Mononuclear cell (primary cell): ENCODE data around the gene VSTM2B. TPM values are rescaled to one million over a fixed set of nuclear protein-coding genes. Genes with fewer than 3 reads are reported as not detected.
"Not testable (repeated sequence)": the region's sequence is repeated elsewhere in the genome, so short reads cannot be mapped to it uniquely, and the experiment has no call there.

Experiments used
- H3K27me3 ChIP-seq: 2 replicates; pipeline ENCODE4 v1.6.0; 2011; ENCODE audit warnings: low read length, control low read depth; ENCODE audit not compliant: insufficient read depth
- H3K4me1 ChIP-seq: 2 replicates; pipeline ENCODE4 v1.5.1; 2011; ENCODE audit warnings: mild to moderate bottlenecking, low read length, control low read depth; ENCODE audit not compliant: insufficient read depth
- H3K4me3 ChIP-seq: 2 replicates; pipeline ENCODE4 v1.5.1; 2011; ENCODE audit warnings: mild to moderate bottlenecking, low read length, moderate library complexity
- H3K9me3 ChIP-seq: 2 replicates; pipeline ENCODE4 v1.5.1; 2011; ENCODE audit warnings: low read depth, mild to moderate bottlenecking, control low read depth, low read length
- total RNA-seq: library from RNA; depleted of rRNA; stranded (reverse); fragments of >200 nt; gene quantifications from one replicate; pipeline ENCODE4 v1.2.3, GENCODE V29; 2012

VSTM2B gene
- total RNA-seq, 1 donor, result not detected

DNA sequence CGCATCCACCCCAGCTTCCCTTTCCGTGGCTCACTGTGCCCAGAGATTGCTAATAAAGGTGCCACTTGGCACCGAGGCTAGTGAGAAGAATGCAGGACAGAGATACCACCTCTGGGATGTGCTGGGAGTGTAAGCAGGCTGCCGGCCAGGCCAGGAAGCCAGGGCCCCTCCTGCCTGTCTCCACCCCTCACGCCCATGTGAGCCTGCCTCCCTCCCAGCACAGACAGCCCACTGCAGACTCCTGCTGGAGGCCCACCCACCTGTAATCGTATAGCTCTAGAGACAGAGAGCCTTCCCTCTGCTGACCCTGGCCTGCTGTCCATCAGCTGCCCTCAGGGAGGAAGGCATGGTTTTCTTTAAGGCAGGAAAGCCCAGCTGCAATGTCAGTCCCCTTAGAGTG lies 13.9 kb downstream of the VSTM2B start:
- Histone ChIP-seq H3K4me1 (no peaks in the 10 kb centered on the region), H3K4me3 (no peak overlapping the region), H3K27me3 (no peaks in the 10 kb centered on the region), H3K9me3 (no peaks in the 10 kb centered on the region)

DNA sequence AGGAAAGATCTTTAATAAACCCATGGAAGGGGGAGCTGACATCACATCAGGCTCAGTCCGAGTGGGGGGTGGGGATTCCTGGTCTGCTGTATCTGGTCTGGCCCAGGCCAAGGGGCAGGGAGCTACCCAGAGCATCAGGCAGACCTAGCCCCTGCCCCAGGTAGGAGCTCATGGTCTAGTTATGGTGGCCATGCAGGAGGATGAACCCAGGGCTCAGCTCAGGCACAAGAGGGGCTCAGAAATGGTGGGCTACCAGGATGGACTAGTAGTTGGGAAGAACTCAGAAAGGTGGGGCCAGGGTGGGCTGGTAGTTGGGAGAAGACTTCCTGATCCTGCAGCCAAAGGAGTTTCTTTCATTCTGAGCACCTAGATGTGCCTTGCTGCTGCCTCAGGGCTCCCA lies 14.3 kb downstream of the VSTM2B start:
- H3K27me3 ChIP-seq, result no peaks in the 10 kb centered on the region
- H3K9me3 ChIP-seq, result no peaks in the 10 kb centered on the region
- no peak overlapping the region for H3K4me3 ChIP-seq

DNA sequence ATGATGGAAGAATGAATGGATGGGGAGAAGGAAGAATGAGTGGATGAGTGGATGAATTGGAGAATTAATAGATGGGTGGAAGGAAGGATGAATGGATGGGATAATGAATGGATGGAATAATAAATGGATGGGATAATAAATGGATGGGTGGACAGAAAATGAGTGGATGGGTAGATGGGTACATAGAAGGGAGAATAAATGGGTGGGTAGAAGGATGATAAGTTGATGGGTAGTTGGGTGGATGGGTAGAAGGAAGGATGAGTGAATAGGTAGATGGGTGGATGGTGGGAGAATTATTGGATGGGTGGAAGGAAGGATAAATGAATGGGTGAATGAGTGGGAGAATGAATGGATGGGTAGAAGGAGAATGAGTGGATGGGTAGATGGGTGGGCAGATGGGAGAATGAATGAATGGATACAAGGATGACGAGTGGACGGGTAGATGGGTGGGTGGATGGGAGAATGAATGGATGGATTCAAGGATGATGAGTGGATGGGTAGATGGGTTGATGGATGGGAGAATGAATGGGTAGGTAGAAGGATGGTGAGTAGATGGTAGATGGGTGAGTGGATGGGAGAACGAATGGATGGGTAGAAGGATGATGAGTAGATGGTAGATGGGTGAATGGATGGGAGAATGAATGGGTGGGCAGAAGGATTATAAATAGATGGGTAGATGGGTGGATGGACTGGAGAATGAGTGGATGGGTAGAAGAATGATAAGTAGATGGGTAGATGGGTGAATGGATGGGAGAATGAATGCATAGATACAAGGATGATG lies 15.9 kb downstream of the VSTM2B start:
- Histone ChIP-seq H3K4me1 (no peaks in the 10 kb centered on the region), H3K9me3 (no peaks in the 10 kb centered on the region), H3K4me3 (no peak overlapping the region), H3K27me3 (no peaks in the 10 kb centered on the region)

More for the DNA sequence above, 14.3 kb downstream of the VSTM2B start:
- no peaks in the 10 kb centered on the region for H3K4me1 ChIP-seq

DNA sequence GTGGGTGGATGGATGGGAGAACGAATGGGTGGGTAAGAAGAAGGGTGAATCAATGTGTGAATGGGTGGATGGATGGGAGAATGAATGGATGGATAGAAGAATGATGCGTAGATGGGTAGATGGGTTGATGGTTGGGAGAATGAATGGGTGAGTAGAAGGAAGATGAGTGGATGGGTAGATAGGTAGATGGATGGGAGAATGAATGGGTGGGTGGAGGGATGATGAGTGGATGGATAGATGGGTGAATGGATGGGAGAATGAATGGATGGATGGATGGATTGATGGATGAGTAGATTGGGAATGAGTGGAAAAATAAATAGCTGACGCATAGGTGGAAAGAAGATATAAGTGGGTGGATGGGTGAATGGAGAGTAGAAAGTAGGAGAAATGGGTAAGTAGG lies 16.5 kb downstream of the VSTM2B start:
- H3K9me3 ChIP-seq, result no peaks in the 10 kb centered on the region
- no peak overlapping the region for H3K4me3 ChIP-seq
- H3K4me1 ChIP-seq, result no peaks in the 10 kb centered on the region
- H3K27me3 ChIP-seq, result no peaks in the 10 kb centered on the region

DNA sequence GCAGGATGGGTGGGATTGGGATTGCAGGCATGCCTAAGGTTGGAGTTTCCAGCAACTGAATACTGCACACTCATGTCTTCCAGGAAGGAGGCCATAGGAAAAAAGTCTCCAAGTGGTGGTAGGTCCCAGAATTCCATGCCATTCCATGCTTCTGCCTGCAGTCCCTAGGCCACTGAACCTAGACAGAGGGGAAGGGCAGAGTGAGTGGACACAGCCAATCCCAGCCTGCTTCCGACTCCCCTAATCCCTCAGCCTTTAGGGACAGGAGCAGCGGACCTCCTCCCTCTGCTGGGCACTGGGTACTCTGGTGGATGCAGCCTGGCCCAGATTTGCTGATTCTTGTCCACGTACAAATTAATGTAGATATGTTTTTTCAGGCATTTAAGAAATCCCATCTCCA lies 17.0 kb downstream of the VSTM2B start:
- H3K27me3 ChIP-seq, result no peaks in the 10 kb centered on the region
- H3K9me3 ChIP-seq, result no peaks in the 10 kb centered on the region
- no peak overlapping the region for H3K4me3 ChIP-seq
- no peaks in the 10 kb centered on the region for H3K4me1 ChIP-seq

DNA sequence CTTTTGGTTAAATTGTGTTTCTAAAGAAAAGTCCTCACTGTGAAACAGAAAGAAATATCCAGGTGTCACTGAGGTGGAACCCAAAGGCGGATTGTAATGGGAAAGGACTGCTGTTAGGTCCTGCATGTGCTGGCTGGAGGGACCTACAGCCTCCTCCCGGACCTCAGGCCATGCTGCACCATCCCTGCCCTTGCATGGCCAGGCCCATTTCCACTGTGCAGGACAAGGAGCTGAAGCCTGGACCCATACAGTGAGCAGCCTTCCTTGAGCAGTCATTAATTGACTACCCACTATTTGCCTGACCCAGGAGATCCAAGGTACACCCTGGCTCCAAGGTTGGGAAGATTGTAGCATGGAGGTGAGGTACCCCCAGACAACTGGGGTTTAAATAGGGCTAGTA lies 17.6 kb downstream of the VSTM2B start:
- no peaks in the 10 kb centered on the region for H3K27me3 ChIP-seq
- H3K9me3 ChIP-seq, result no peaks in the 10 kb centered on the region
- no peak overlapping the region for H3K4me3 ChIP-seq
- H3K4me1 ChIP-seq, result no peaks in the 10 kb centered on the region

DNA sequence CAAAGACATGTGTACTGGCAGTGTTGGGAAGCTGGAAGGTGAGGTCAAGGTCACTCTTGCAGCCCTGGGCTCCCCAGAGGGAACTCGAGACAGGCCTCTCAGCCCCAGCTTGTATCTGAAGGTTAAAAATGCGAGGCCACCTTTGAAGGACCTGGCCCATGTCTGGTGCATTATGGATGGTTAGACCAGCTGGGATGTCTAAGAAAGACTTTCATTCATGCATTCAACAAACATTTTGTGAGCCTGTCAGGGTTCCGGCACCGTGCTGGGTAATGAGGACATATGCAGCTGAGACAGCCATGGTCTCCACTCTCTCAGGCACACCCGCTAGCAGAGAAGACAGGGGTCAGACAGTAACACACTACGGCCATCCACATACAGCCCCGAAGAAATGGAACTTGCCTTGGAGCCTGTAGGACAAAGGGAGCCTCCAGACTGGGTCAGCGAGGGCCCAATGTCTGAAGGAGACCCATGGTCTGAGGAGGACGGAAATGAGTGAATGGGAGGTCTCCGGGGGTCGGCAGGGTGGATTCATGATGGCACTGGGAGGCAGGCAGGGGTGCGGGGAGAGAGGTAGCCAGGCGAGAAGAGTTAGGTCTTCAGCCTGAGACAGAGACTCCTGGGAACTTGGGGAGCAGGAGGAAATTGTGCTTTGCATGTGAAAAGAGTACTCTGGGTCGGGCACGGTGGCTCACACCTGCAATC lies 19.0 kb downstream of the VSTM2B start:
- Histone ChIP-seq H3K4me3 (no peak overlapping the region), H3K27me3 (no peaks in the 10 kb centered on the region), H3K4me1 (no peaks in the 10 kb centered on the region), H3K9me3 (no peaks in the 10 kb centered on the region)

DNA sequence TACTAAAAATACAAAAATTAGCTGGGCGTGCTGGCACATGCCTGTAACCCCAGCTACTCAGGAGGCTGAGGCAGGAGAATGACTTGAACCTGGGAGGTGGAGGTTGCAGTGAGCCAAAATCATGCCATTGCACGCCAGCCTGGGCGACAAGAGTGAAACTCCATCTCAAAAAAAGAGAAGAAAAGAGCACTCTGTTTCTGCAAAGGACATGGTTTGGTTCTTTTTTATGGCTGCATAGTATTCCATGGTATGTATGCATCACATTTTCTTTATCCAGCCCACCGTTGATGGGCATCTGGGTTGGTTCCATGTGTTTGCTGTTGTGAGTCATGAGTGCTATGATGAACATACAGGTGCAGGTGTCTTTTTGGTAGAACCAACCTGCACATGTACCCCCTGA lies 19.7 kb downstream of the VSTM2B start:
- not testable (repeated sequence) for H3K4me1 ChIP-seq, H3K4me3 ChIP-seq, H3K9me3 ChIP-seq, H3K27me3 ChIP-seq

DNA sequence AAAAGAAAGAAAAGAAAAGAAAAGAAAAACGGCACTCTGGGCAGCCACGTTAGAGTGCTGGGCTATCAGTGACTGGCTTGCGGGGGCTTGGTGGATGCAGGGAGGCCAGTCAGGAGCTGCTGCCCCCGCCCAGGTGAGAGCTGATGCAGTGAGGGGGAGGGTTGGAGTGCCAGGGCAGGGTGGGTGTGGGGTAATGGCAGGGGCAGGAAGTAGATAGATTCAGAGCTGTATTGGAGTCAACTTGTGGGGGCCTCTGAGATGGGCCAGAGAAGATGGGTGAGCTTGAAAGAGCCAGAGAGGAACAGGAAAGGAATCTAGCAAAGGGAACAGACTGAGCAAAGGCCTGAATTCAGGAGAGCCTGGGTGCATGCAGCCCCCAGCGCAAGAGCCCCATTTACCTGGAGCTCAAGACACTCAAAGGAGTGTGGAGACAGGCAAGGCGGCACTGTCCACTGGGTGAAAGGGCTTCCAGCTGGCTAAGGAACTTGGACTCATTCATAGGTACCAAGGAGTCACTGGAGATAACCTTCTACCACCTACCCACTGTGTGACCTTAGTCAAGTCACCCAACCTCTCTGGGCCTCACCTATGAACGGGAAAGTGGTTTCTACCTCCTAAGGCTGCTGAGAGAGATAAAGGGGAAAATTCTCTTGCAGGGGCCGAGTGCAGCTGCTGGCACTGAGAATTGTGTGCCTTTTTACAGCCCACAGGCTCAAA lies 20.2 kb downstream of the VSTM2B start:
- Histone ChIP-seq H3K9me3 (no peaks in the 10 kb centered on the region), H3K27me3 (no peaks in the 10 kb centered on the region)

DNA sequence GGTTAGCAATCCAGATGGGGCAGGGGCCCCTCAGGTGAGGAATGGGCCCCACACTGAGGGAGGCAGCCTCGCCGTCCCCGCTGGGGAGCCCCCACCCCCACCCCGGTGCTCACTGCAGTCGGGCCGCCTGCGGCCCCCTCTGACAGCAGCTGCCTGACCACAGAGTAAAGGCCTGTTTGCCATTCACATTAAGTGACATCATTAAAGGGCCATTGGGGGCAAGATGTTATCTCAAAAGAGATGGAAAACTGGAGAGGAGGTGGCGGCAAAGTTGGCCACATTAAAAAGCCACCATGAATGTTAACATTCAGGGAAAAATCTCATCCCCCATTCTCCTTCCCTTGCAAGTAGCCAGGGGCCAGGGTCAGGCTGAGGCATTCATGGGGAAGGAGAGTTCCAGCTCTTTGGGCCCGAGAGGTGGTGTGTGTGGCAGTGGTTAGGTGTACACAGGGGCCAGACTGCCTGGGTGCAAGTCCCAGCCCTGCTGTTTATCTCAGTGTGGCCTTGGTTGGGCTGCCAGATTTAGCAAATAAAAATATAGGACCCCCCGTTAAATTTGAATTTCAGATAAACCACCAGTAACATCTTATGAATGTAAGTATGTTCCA lies 20.9 kb downstream of the VSTM2B start:
- H3K4me1 ChIP-seq, result no peaks in the 10 kb centered on the region
- H3K4me3 ChIP-seq, result no peak overlapping the region
- H3K27me3 ChIP-seq, result no peaks in the 10 kb centered on the region
- no peaks in the 10 kb centered on the region for H3K9me3 ChIP-seq

More for the DNA sequence above, 20.2 kb downstream of the VSTM2B start:
- H3K4me3 ChIP-seq, result no peak overlapping the region
- no peaks in the 10 kb centered on the region for H3K4me1 ChIP-seq

DNA sequence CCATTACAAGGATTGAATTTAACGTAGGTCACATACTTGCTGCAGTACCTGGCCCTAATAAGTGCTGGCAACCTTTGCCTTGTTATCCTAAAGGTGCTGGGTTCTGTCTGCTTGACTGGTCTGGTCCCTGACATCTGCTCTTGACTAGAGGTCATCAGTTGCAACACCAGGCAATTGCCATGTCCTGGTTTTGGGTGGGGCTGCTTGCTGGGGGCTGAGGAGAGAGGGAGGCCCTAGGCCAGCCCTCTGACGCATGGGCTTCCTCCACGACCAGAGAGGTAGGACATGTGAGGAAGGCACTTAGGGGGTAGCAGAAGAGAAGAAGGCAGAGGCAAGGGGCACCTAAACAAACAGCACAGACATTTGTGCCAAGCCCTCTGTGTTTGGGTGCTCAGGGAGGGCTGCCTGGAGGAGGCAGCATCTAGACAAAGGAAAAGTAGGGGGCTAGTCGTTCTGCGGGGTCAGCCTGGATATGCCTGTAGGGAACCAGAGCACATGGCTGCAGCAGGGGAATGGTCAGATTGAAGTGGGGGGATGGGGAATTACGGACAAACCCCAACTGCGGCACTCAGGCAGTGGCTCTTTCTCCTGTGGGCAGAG lies 21.7 kb downstream of the VSTM2B start:
- no peaks in the 10 kb centered on the region for H3K27me3 ChIP-seq
- H3K4me3 ChIP-seq, result no peak overlapping the region
- H3K9me3 ChIP-seq, result no peaks in the 10 kb centered on the region
- H3K4me1 ChIP-seq, result no peaks in the 10 kb centered on the region

DNA sequence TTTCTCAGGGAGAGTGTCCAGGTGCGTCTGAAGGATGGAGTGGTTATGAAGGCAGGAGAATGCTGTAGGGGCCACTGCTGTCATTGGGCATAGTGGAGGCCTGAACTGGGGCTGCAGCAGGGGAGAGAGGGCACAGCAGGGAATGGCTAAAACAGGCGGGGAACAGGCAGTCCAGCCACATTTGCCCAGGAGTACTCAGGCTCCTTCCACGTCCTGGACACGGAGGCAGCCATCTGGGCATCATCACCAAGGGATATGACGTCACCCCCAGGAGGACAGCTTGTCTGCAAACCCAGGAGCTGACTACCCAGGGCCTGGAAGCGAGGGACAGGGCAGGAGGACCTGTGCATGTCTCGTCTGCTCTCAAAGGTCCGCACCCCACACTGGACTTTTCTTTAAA lies 22.2 kb downstream of the VSTM2B start:
- H3K4me3 ChIP-seq, result no peak overlapping the region
- no peaks in the 10 kb centered on the region for H3K9me3 ChIP-seq
- no peaks in the 10 kb centered on the region for H3K27me3 ChIP-seq
- H3K4me1 ChIP-seq, result no peaks in the 10 kb centered on the region

DNA sequence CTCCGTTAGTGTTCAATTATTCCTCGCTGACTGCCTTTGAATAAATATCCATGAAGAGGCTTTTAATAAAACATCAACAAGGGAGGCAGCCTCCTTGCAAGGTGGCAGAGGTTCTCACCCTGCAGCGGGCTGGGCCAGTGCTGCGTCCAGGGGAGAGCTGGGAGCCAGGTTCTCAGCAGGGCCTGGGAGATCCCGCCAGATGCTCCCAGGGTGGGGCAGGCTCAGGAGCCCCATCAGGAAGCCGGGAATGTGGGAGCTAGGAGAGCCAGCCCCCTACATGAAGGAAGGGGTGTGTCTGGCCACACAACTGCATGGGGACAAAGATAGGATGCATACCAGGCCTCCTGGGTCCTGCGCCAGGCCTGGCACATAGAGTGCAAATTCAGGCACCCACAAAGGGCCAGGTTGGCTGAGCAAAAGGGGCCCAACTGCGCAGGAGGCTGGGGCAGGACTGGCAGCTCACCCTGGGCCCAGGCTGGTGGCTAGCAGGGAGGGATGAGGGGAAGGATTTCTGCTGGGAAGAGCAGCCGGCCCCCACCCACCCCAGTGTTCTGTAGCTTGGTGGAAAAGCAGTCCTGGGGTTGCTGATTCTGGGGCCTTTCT lies 22.8 kb downstream of the VSTM2B start:
- H3K4me1 ChIP-seq, result no peaks in the 10 kb centered on the region
- no peak overlapping the region for H3K4me3 ChIP-seq
- H3K27me3 ChIP-seq, result no peaks in the 10 kb centered on the region
- no peaks in the 10 kb centered on the region for H3K9me3 ChIP-seq
